Hepatocyte (in vitro differentiated cells): Measurements from ENCODE around the gene TIGD6.

Experiments used
- CTCF ChIP-seq: fragments of 200-600 bp; sonication (generic); IDR thresholded peaks from 2 replicates; pipeline ENCODE4 v1.5.1; 2016; ENCODE audit warnings: antibody characterized with exemption, mild to moderate bottlenecking; ENCODE audit not compliant: poor library complexity
- EZH2 ChIP-seq: fragments of 200-600 bp; sonication (generic); IDR thresholded peaks from 2 replicates; pipeline ENCODE4 v1.6.1; 2016; ENCODE audit warnings: antibody characterized with exemption, mild to moderate bottlenecking, borderline replicate concordance
- EZH2phosphoT487 ChIP-seq: fragments of 200-600 bp; sonication (generic); IDR thresholded peaks from one replicate; pipeline ENCODE4 v1.6.1; 2018; ENCODE audit warnings: antibody characterized with exemption, mild to moderate bottlenecking, low read depth, moderate library complexity; ENCODE audit not compliant: unreplicated experiment, severe bottlenecking

- TF ChIP-seq CTCF, result no peak
- TF ChIP-seq EZH2, result no peak
- TF ChIP-seq EZH2phosphoT487, result no peak
Measured at GRCh38 chr5:149962601-149963300, 37.7 kb downstream of the TIGD6 start.
